NCI-H2196 treated with DMSO at 0.1 percent for 48 hours (cell line): ENCODE data around the gene EVX2.

Experiments
- DNase-seq: peaks from one replicate; lab custom pipeline; 2025; ENCODE audit not compliant: unreplicated experiment; lab: John Stamatoyannopoulos, UW

Gene EVX2

GRCh38 chr2:176107731-176108181 lies 24.0 kb upstream of the EVX2 start:
- DNase-seq: no peak

- DNase-seq: peak; percentile 92
These were observed 23.1 kb upstream of the EVX2 start, which contains the start of gene HOXD11 for GRCh38 chr2:176106581-176107539. Gene HOXD11, plus strand, starts transcription at chr2:176107280. Its CDS starts 76 bp downstream, at chr2:176107356.

GRCh38 chr2:176105730-176106580 lies 22.2 kb upstream of the EVX2 start:
- DNase-seq: no peak

DNA sequence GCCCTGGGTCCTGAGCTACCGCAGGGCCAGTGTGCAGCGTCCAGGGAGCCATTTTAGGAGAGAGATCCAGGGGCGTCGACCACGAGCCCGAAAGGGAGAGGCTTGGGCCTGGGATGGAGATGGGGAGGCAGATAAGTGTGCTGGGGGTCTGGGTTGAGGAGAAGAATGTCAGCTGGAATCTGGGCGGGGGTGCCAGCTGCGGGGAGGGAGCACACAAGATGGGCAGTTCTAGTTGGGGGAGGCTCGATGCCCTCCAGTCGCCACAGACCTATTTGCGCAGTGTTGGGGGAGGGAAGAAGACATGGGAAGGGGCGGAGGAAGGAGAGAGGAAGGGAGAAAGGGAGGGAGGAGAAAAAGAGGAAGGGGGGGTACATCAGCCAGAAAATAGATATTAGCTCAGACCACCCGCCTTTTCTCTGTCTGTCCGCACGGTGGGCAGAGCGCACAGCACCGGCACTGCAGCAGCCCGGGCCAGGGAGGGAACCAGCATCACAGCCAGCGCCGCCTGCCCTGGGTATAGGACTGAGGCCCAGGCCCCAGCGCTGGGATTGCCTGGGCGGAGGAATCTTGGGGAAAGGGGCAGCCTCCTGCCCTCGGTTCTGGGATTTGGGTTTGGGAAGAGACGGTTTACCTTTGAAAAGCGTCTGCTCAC lies 21.4 kb upstream of the EVX2 start:
- DNase-seq: no peak

- no peak for DNase-seq
These were observed 20.7 kb upstream of the EVX2 start for GRCh38 chr2:176104316-176105077.

DNA sequence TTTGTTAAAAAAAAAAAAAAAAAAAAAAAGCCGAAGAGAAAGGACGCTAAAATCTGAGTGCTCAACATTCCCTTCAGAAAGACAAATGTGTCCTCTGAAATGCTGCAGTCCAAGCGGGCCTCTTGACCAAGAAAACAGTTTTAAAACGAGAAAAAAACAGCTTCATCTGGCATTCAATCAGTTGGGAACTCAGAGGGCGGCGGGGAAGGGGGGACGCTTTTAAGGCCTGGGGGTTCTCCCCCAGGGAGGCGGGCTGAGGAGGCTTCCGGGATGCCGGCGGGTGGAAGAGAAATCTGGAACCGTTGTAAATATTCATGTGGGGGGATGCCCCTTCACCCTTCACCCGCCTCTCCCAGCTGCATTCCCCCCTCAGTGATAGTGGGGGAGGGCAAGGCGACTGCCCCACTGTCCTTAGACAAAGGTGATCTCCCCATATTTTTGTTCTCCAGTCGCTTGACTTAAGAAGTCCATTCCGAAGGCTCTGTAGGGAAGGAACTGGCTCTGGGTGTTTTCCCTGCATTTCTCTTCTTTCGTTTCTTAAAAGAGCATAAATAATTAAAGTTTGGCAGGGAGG lies 20.1 kb upstream of the EVX2 start:
- no peak for DNase-seq

- no peak for DNase-seq
These were observed 19.4 kb upstream of the EVX2 start for GRCh38 chr2:176103194-176103593.

GRCh38 chr2:176102309-176102866 lies 18.6 kb upstream of the EVX2 start:
- DNase-seq: no peak

DNA sequence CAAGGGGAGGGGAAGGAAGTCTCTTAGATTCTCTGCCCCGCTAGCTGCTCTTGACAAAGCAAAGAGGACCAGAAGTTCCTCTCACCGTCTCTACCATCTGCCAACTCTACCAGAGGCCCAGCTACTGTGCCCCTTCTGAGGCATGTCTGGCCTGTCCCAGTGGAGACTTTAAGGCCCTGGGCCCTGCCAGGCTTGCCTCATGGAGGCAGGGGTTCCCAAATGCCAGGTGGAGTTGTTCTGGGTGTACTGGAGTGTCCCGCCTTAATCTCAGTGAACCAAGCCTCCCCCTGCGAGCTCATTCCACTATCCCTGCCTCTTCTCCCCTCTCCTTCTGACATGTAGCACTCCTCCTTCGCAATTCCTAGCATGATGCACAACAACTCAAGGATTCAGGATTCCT lies 18.1 kb upstream of the EVX2 start:
- no peak for DNase-seq

DNA sequence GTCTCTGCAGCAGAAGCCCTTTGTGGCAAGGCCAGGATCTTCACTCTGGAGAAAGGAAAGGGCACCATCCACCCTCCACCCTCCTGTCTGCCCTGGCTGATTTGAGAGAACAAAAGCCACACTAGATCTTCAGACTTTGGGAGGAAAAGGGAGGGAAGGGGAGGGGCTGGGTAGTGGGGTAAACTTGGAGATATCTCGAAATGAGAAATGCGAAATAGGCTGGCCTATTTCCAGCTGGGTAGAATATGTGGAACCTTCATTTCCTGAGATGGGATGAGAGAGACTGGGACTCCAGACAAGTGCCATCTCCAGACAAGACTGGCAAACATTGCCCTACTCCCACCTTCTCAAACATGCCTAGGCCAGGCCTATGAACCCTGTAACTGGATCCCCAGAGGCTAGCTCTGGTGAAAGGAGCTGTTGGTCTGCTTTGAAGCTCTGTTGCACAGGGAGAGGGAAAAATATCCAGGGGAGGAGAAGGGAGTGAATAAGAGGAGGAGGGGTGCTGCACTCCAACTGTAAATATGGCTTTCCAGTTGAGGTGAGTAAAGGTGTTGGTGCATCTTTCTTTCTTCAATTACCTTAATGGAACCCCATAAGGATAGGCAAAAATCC lies 17.6 kb upstream of the EVX2 start:
- DNase-seq: peak; percentile 34

- no peak for DNase-seq
These were observed 16.9 kb upstream of the EVX2 start for GRCh38 chr2:176100547-176101140.

GRCh38 chr2:176099728-176100546 lies 16.2 kb upstream of the EVX2 start, which contains the start of gene HOXD12:
Gene HOXD12, plus strand, starts transcription at chr2:176099795. Its CDS starts 7 bp downstream, at chr2:176099802.
- no peak for DNase-seq

DNA sequence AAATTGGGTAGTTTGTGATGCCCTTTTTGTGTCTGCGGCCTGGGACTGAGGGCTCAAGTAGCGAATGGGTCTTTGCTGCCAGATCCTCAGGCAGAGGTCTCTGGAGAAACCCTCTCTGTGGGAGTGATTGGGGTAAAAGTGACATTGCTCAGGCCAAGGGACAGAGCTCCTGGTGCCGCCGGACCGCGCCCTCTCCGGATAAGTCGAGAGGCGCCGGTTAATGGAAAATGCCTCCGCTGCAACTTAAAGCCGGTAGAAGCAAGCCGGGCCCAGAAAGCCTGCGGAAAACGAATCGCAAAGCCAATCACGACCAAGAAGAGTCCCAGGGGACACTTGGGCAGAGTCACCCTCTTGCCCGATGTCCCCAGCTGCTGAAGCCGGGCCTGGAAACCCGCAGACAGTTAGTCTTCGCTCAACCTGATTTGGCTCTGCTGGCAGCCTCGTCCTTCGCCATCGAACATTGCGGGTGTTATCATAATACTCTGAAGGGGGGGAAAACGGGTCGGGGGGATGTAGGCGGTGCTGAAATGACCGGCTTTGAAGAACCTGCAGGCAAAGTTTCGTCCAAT lies 15.5 kb upstream of the EVX2 start:
- DNase-seq: no peak

- DNase-seq: no peak
These were observed 14.8 kb upstream of the EVX2 start for GRCh38 chr2:176098366-176099158.

DNA sequence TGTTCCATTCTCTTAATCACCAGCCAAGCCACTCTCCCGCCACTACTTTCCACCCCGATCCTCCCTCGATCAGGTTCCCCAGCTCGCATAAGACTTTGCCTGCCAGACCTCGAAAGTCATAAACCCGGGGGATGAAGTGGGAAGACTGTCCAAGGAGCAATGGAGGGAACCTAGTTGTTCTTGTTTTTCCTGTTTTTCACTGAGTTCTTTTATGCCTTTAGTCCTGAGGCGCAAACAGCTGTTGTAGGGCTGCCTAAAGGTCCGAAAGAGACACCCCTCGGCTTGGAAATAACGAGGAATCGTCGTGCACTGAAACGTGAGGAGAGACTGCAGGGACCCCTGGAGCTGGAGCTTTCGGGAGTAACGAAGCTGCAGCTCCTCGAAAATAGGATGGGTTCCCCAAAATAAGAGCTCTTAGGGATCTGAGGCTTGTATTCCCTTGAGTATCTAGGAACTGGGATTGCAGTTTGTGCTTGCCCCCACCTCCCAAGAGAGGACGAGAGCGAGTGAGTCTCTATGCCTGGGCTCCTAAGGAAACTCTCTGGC lies 14.1 kb upstream of the EVX2 start:
- DNase-seq: no peak

GRCh38 chr2:176096986-176097819 lies 13.4 kb upstream of the EVX2 start:
- peak; percentile 80 for DNase-seq
